ENCODE results near the gene MIPOL1. TPM values are rescaled to one million over a fixed set of nuclear protein-coding genes. Genes with fewer than 3 reads are reported as not detected.

Gene MIPOL1
- total and polyA plus RNA-seq, 9 donors, result 5.0 to 29.5 (median 20.5) TPM

- intact Hi-C loops (cut with DNase I), result no loop called here
- no peak overlapping the region for H3K4me3 ChIP-seq
- no peaks in the 10 kb centered on the region for H3K9me3 ChIP-seq
- no peaks in the 10 kb centered on the region for H3K4me1 ChIP-seq (ENCODE audit: insufficient read depth)
- TF ChIP-seq EP300 (IDR thresholded peaks at IDR 0.05), result no peak
- no peak for TF ChIP-seq POLR2A (IDR thresholded peaks at IDR 0.05)
- no peak for DNase-seq
- no peak overlapping the region for H3K27ac ChIP-seq
- H3K27me3 ChIP-seq, result no peaks in the 10 kb centered on the region
- 95 to 98% (median 96%) methylated on average over 1 of the region's 1 CpG for WGBS, 3 donors
- H3K36me3 ChIP-seq, result no peaks in the 10 kb centered on the region
Measured at GRCh38 chr14:37328673-37329072, 130.9 kb downstream of the MIPOL1 start.

- Histone ChIP-seq H3K9me3 (no peaks in the 10 kb centered on the region), H3K4me1 (ENCODE audit: insufficient read depth) (no peaks in the 10 kb centered on the region), H3K4me3 (no peak overlapping the region), H3K27me3 (no peaks in the 10 kb centered on the region), H3K36me3 (no peaks in the 10 kb centered on the region), H3K27ac (no peak overlapping the region)
- DNase-seq, result no peak
- intact Hi-C loops (cut with DNase I), result no loop called here
- 73 to 87% (median 76%) methylated on average over 2 of the region's 2 CpGs for WGBS, 3 donors
- TF ChIP-seq POLR2A (IDR thresholded peaks at IDR 0.05) (no peak), EP300 (IDR thresholded peaks at IDR 0.05) (no peak), CTCF (IDR thresholded peaks at IDR 0.05) (no peak)
Measured at GRCh38 chr14:37329189-37330001, 131.7 kb downstream of the MIPOL1 start.

GRCh38 chr14:37330910-37331309 is 133.2 kb downstream of the MIPOL1 start:
- Histone ChIP-seq H3K27ac (no peak overlapping the region), H3K27me3 (no peaks in the 10 kb centered on the region), H3K36me3 (no peaks in the 10 kb centered on the region), H3K9me3 (no peaks in the 10 kb centered on the region), H3K4me1 (ENCODE audit: insufficient read depth) (no peaks in the 10 kb centered on the region), H3K4me3 (no peak overlapping the region)
- intact Hi-C loops (cut with DNase I), result no loop called here
- TF ChIP-seq POLR2A (IDR thresholded peaks at IDR 0.05) (no peak), CTCF (IDR thresholded peaks at IDR 0.05) (no peak), EP300 (IDR thresholded peaks at IDR 0.05) (no peak)
- DNase-seq, result no peak

- intact Hi-C loops (cut with DNase I), result no loop called here
- Histone ChIP-seq H3K27me3 (peaks cover 2% of the 10 kb centered on the region), H3K27ac (no peak overlapping the region), H3K4me1 (ENCODE audit: insufficient read depth) (no peaks in the 10 kb centered on the region), H3K4me3 (no peak overlapping the region), H3K36me3 (no peaks in the 10 kb centered on the region), H3K9me3 (no peaks in the 10 kb centered on the region)
- no peak for TF ChIP-seq POLR2A (IDR thresholded peaks at IDR 0.05)
- TF ChIP-seq CTCF (IDR thresholded peaks at IDR 0.05), result no peak
- TF ChIP-seq EP300 (IDR thresholded peaks at IDR 0.05), result no peak
- DNase-seq, result no peak
- 87 to 92% (median 90%) methylated on average over 4 of the region's 4 CpGs for WGBS, 3 donors
Measured at GRCh38 chr14:37340353-37340752, 142.6 kb downstream of the MIPOL1 start.

Measured in ovary (tissue), 9 donors.